Osteocyte (in vitro differentiated cells): ENCODE data around the gene MEPE. TPM values are rescaled to one million over a fixed set of nuclear protein-coding genes. Genes with fewer than 3 reads are reported as not detected.

Experiments
- DNase-seq: peaks from one replicate; pipeline ENCODE4 v3.0.0; 2021; ENCODE audit warnings: mixed read lengths; ENCODE audit not compliant: unreplicated experiment; ENCODE audit errors: extremely low spot score
- H3K27ac Mint-ChIP-seq: one replicate; pipeline ENCODE4 v1.8.0; 2021; ENCODE audit warnings: mild to moderate bottlenecking, mixed read lengths; ENCODE audit not compliant: unreplicated experiment
- H3K27me3 Mint-ChIP-seq: one replicate; pipeline ENCODE4 v1.8.0; 2021; ENCODE audit warnings: mixed read lengths; ENCODE audit not compliant: unreplicated experiment
- H3K36me3 Mint-ChIP-seq: one replicate; pipeline ENCODE4 v1.8.0; 2021; ENCODE audit warnings: mixed read lengths; ENCODE audit not compliant: unreplicated experiment
- H3K4me1 Mint-ChIP-seq: one replicate; pipeline ENCODE4 v1.8.0; 2021; ENCODE audit warnings: mixed read lengths; ENCODE audit not compliant: unreplicated experiment
- H3K4me3 Mint-ChIP-seq: one replicate; pipeline ENCODE4 v1.8.0; 2021; ENCODE audit warnings: mild to moderate bottlenecking, moderate library complexity, mixed read lengths; ENCODE audit not compliant: unreplicated experiment
- H3K9me3 Mint-ChIP-seq: one replicate; pipeline ENCODE4 v1.8.0; 2021; ENCODE audit warnings: mixed read lengths; ENCODE audit not compliant: unreplicated experiment
- CTCF ChIP-seq: fragments of 200-600 bp; sonication (generic); IDR thresholded peaks from 2 replicates; pipeline ENCODE4 v1.5.0; 2021; ENCODE audit warnings: antibody characterized with exemption, mild to moderate bottlenecking, moderate library complexity
- total RNA-seq: library from RNA; stranded (reverse); gene quantifications from 2 replicates; pipeline ENCODE4 v1.2.1, GENCODE V29; 2021

Gene MEPE
- total RNA-seq, 1 donor from 2014 or later: not detected

GRCh38 chr4:87862236-87862635 is 29.5 kb downstream of the MEPE start:
- Mint-ChIP-seq H3K36me3 (no peaks in the 10 kb centered on the region), H3K4me3 (no peak overlapping the region), H3K4me1 (peaks cover 12% of the 10 kb centered on the region), H3K27me3 (peaks cover 10% of the 10 kb centered on the region), H3K27ac (no peak overlapping the region), H3K9me3 (no peaks in the 10 kb centered on the region)
- TF ChIP-seq CTCF: no peak
- DNase-seq: no peak

- no peak overlapping the region for H3K4me3 Mint-ChIP-seq
- no peaks in the 10 kb centered on the region for H3K36me3 Mint-ChIP-seq
- peaks cover 12% of the 10 kb centered on the region for H3K4me1 Mint-ChIP-seq
- DNase-seq: no peak
- no peak overlapping the region for H3K27ac Mint-ChIP-seq
- peaks cover 10% of the 10 kb centered on the region for H3K27me3 Mint-ChIP-seq
- no peak for TF ChIP-seq CTCF
- no peaks in the 10 kb centered on the region for H3K9me3 Mint-ChIP-seq
Observed at GRCh38 chr4:87863486-87863885, 30.7 kb downstream of the MEPE start.

- TF ChIP-seq CTCF: no peak
- H3K27me3 Mint-ChIP-seq: peaks cover 5% of the 10 kb centered on the region
- peaks cover 12% of the 10 kb centered on the region for H3K4me1 Mint-ChIP-seq
- H3K9me3 Mint-ChIP-seq: no peaks in the 10 kb centered on the region
- H3K36me3 Mint-ChIP-seq: no peaks in the 10 kb centered on the region
- no peak overlapping the region for H3K27ac Mint-ChIP-seq
- DNase-seq: no peak
- no peak overlapping the region for H3K4me3 Mint-ChIP-seq
Observed at GRCh38 chr4:87864321-87864720, 31.6 kb downstream of the MEPE start.

GRCh38 chr4:87865288-87865687 is 32.5 kb downstream of the MEPE start:
- Mint-ChIP-seq H3K36me3 (no peaks in the 10 kb centered on the region), H3K4me1 (peaks cover 16% of the 10 kb centered on the region), H3K4me3 (no peak overlapping the region), H3K27ac (no peak overlapping the region), H3K27me3 (no peaks in the 10 kb centered on the region), H3K9me3 (no peaks in the 10 kb centered on the region)
- no peak for TF ChIP-seq CTCF
- DNase-seq: no peak

- no peak for DNase-seq
- TF ChIP-seq CTCF: no peak
- Mint-ChIP-seq H3K4me3 (no peak overlapping the region), H3K27ac (no peak overlapping the region), H3K4me1 (peaks cover 16% of the 10 kb centered on the region), H3K36me3 (no peaks in the 10 kb centered on the region), H3K27me3 (no peaks in the 10 kb centered on the region), H3K9me3 (no peaks in the 10 kb centered on the region)
Observed at GRCh38 chr4:87865960-87866598, 33.3 kb downstream of the MEPE start.
